ENCODE data around the gene HFE.
A peak's percentile ranks its signal among the peaks of the same experiment; 100 is the strongest.
"Not testable (repeated sequence)": the region's sequence is repeated elsewhere in the genome, so short reads cannot be mapped to it uniquely, and the experiment has no call there.

HFE gene, protein sequence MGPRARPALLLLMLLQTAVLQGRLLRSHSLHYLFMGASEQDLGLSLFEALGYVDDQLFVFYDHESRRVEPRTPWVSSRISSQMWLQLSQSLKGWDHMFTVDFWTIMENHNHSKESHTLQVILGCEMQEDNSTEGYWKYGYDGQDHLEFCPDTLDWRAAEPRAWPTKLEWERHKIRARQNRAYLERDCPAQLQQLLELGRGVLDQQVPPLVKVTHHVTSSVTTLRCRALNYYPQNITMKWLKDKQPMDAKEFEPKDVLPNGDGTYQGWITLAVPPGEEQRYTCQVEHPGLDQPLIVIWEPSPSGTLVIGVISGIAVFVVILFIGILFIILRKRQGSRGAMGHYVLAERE
- 0.04 to 2.2 reads per million in 2 experiments for total RNA-seq

DNA sequence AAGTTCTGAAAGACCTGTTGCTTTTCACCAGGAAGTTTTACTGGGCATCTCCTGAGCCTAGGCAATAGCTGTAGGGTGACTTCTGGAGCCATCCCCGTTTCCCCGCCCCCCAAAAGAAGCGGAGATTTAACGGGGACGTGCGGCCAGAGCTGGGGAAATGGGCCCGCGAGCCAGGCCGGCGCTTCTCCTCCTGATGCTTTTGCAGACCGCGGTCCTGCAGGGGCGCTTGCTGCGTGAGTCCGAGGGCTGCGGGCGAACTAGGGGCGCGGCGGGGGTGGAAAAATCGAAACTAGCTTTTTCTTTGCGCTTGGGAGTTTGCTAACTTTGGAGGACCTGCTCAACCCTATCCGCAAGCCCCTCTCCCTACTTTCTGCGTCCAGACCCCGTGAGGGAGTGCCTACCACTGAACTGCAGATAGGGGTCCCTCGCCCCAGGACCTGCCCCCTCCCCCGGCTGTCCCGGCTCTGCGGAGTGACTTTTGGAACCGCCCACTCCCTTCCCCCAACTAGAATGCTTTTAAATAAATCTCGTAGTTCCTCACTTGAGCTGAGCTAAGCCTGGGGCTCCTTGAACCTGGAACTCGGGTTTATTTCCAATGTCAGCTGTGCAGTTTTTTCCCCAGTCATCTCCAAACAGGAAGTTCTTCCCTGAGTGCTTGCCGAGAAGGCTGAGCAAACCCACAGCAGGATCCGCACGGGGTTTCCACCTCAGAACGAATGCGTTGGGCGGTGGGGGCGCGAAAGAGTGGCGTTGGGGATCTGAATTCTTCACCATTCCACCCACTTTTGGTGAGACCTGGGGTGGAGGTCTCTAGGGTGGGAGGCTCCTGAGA is at the start of gene HFE:
HFE (plus strand) TSS at position 146 of the 832 bp plus-strand sequence; CDS start at position 158, 12 bp downstream.
- DNase-seq (ENCODE audit: low read depth) = no peak

DNA sequence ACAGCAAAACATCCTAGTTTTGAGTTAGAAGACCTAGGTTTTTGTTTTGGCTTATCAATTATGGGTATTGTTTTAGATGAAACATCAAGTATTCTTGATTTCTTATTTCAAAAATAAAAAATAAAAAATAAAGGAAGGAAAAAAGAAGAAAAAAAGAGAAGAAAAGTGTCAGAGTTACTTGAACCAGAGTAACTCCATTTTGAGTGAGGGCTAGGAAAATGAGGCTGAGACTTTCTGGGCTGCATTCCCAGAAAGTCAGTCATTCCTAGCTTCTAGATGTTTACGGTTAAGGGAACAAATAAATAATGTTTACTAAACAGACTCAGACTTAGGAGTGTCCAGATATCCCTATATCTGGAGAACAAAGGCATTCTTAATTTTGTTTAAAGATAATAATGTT is 45.3 kb upstream of the HFE start:
- no peak for DNase-seq (ENCODE audit: low read depth)

DNA sequence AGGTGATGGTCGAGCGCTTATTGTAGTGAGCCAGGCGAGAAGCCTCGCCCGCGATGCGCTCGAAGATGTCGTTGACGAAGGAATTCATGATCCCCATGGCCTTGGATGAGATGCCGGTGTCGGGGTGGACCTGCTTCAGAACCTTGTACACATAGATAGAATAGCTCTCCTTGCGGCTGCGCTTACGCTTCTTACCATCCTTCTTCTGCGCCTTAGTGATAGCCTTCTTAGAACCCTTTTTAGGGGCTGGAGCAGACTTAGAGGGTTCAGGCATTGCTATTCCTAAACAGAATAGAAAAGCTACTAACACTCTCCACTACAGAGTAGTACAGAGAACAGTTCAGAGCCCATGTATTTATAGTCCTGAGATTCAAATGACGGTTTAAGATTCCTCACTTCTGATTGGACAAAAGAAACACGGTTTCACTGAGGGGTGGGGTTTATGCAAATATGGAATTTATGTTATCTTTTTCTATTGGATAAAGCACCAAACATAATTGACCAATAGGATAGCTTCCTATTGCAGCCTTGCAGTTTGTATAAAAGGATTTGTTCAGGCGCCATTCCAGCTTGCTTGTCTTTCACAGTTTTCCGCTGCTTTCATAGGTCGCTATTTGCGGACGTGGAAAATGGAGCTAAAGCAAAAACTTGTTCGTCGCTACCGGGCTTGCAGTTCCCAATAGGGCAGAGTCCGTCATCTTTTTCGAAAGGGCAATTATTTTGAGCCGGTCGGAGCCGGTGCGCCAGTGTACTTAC is 43.7 kb upstream of the HFE start:
- DNase-seq (ENCODE audit: low read depth) = peak; percentile 64

DNA sequence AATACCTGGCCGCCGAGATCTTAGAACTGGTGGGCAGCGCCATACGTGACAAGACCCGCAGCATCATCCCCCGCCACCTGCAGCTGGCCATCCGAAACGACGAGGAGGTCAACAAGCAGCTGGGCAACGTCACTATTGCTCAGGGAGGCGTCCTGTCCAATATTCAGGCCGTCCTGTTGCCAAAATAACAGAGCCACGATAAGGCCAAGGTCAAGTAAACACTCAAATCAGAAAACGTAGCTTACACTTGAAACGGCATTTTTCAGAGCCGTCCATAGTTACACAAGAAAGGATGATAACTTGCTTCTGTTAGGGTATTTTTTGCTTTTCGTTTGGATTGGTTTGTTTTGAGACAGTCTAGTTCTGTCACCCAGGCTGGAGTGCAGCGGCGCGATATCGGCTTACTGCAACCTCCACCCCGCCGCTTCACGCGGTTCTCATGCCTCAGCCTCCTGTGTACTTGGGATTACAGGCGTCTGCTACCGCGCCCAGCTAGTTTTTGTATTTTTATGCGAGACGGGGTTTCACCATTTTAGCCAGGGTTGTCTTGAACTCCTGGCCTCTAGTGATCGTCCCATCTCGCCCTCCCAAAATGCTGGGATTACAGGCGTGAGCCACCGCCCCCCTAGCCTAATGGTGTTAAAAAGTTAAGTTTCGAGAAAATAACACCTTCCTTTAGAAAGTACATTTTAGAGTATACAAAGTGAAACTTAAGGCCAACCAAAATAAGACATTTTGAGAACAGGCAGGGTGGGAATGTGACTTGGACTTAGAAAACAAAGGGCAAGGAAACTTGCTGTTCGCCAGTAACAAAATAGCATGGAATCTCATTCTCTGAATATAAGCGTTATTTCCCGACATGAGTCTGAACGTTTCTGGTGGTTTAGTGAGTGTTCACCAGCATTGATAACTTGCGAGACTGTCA is 42.8 kb upstream of the HFE start:
- DNase-seq (ENCODE audit: low read depth) = peak; percentile 35

DNA sequence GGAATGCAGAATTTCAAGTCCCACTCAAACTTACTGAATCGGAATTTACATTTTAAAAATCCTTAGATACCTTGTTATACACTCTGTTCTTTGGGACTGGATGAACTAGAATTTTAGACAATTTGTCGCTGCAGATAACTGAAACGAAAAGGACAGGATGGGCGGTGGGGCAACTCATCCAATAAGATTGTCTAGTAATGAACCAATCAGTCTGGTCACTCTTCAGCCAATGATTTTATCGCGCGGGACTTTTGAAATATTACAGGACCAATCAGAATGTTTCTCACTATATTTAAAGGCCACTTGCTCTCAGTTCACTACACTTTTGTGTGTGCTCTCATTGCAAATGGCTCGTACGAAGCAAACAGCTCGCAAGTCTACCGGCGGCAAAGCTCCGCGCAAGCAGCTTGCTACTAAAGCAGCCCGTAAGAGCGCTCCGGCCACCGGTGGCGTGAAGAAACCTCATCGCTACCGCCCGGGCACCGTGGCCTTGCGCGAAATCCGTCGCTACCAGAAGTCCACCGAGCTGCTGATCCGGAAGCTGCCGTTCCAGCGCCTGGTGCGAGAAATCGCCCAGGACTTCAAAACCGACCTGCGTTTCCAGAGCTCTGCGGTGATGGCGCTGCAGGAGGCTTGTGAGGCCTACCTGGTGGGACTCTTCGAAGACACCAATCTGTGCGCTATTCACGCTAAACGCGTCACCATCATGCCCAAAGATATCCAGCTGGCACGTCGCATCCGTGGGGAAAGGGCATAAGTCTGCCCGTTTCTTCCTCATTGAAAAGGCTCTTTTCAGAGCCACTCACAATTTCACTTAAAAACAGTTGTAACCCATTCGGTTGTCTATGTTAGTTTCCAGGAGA is 41.9 kb upstream of the HFE start:
- DNase-seq (ENCODE audit: low read depth) = peak; percentile 68

DNA sequence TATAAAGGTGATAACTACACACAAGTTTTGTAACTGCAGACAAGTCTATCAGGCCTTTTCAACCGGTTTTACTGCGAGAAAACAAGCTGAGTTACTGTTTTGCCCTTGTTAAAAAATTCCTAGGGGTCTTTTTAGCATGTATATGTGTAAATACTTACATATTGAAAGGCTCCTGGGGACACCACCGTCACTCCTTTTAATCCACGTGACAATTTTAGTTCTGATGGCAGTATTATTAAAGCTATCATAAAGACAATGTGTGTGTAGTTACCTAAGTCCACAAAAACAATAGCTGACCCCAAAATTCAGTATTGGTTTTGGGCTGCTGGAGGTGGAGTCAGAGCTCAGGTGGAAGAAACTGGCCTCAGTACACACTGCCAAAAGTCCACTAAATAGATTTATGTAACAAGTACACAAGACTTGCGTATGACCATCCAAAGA is 41.3 kb upstream of the HFE start:
- DNase-seq (ENCODE audit: low read depth) = no peak

DNA sequence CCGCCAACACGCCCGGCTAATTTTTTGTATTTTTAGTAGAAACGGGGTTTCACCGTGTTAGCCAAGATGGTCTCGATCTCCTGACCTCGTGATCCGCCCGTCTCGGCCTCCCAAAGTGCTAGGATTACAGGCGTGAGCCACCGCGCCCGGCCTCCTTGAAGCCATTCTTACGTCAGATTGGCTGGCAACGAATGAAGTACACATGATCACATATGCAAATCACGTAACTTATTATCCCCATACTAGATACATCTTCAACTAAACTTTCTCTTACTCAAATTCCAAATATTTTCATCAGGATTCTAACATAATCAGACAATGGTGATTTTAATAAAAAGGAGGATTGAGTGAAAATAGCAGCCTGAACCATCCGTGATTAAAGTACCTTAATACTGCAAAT is 39.9 kb upstream of the HFE start:
- not testable (repeated sequence) for DNase-seq (ENCODE audit: low read depth)

DNA sequence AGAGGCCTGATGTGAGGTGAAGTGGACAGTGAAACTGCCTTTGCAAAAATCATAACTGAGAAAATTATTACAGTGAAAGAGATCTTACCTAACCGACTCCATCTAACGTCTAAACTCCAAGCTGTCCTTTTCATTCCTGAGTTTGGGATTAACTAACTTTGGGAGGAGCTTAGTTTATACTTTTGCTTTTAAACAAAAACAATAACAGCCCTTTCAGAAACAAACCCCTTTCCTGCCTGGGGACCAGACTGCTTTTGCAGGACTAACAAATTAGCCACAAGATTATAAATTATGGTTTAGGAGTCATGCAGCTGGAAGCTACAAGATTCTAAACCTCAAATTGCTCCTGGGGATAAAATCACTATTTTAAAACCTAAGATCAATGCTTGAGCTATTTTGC is 38.6 kb upstream of the HFE start:
- no peak for DNase-seq (ENCODE audit: low read depth)

DNA sequence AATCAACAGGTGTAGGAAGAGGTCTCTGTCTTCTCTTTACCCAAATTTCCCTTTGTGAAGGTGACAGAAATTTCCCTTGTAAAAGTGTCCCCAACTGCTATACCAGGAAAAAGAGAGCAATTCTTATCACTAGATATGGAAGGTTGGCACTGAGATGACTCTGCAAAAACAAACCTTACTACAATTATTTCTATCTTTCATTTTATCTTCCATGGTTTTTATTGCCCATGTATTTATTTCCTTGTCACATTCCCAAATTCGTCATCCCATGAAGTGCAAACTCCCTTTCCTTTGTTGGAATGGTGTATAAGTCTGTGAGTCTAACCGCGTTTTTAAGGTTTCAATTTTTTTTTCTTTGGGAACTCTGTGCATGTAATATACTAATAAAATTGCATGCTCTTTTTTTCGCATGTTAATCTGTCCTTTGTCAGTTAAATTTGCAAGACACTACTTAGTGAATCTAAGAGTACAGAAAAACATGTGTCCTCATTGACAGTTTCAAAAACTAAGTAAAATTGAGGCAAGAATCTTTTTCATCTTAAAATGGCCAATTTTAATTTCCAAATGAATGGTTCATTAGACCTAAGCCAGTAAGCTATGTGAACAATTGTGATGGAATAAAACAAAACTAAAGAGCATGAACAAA is 35.4 kb upstream of the HFE start:
- DNase-seq (ENCODE audit: low read depth) = no peak

DNA sequence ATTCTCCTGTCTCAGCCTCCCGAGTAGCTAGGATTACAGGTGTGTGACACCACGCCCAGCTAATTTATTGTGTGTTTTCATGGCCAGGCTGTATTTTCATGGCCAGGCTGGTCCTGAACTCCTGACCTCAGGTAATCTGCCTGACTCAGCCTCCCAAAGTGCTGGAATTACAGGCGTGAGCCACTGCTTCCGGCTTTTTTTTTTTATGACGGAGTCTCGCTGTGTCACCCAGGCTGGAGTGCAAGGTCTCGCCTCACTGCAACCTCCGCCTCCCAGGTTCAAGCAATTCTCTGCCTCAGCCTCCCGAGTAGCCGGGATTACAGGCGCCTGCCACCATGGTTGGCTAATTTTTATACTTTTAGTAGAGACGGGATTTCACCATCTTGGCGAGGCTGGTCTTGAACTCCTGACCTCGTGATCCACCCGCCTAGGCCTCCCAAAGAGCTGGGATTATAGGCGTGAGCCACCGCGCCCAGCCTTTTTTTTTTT is 34.4 kb upstream of the HFE start:
- not testable (repeated sequence) for DNase-seq (ENCODE audit: low read depth)

DNA sequence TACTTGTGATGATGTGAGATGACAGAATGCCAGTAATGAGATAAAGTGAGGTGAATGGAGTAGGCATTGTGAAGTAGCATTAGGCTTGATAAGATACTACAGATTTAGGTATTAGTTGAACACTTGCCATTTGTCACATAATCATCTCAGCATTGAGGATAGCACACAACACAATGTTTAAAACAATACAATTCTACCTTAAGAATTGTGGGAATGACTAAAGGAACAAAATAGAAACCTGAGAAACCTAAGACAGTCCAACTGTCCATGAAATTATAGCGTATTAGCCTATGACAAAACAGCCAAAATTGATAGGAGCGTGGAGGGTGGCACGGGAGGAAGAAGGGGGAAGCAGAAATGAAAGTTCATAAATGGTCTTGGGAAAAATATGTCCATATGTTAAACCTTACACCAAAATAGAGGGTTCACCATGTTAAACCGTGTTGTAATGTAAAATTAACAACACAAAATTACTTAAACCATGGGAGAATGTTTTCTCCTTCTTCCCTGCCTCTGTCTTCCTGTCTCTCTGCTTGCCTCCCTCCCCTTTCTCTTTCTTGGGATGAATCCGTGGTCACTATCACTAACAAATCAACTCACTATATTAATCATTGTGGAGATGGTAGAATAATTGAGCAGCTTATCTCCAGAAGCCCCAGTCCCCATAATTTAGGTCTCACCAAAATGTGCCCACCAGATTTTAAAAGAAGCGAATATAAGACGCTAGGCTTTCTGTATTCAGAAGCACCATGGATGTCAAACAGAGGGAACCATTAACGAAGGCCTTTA is 33.0 kb upstream of the HFE start:
- no peak for DNase-seq (ENCODE audit: low read depth)

DNA sequence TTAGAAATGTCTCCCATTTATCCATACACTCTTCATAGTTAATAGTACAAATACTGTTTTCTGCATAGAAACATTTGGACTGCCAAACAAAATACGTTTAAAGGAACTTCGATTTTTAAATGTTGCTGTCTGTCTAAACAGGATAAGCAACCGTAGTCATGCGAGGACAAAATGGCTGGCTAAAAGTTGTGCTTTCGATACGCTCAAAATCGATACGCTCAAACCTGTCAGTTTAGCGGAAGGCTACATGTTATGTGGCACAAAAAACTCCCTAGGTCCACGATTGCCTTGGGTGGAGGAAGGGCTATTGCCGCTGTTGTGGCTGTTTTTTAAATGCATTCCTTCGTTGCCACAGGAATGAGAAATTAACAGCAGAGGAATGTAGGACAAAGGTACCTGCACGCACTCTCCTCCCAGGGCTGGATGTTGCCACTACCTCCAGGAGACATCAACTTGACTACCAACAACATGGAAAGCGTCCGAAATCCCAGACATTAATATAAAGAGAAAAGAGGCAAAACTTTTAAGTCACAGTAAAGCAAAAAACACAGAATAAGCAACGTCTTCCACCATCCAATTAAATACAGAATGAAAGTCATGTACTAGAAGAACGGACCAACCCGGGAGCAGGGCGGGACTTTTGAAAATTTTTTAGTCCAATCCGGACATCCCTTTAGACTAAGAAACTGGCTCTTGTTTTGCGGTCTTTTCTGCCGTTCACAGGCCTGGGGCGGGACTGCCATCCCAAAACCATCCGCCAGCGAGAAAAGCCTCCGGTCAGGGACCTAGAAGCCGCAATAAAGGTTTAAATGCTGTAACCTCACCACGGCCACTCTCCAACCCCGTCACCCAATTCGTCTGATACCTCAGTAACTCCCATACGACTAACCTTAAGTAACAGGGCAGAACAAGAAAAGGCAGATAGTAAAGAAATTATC is 32.2 kb upstream of the HFE start:
- DNase-seq (ENCODE audit: low read depth) = peak; percentile 82

DNA sequence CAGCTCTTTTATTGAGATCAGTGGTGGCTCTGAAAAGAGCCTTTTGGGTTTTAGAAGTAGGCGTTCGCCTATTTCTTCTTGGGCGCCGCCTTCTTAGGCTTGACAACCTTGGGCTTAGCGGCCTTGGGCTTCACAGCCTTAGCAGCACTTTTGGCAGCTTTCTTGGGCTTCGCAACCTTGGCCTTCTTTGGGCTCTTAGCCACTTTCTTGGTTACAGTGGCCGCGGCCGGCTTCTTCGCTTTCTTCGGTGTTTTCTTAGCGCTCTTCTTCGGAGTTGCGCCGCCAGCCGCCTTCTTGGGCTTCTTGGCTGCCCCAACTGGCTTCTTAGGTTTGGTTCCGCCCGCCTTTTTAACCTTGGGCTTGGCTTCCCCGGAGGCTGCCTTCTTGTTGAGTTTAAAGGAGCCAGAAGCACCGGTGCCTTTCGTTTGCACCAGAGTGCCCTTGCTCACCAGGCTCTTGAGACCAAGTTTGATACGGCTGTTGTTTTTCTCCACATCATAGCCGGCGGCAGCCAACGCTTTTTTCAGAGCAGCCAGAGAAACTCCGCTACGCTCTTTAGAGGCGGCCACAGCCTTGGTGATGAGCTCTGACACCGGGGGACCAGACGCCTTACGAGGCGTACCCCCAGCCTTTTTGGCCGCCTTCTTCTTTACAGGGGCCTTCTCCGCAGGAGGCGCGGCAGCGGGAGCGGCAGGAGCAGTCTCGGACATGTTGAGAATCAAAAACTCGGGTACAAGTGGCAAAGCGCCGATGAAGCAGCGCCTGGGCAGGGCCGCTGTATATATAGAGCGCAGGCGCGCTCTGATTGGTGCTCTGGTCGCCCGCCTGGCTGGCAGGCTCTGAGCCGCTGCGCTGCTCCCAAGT is 31.3 kb upstream of the HFE start:
- peak; percentile 72 for DNase-seq (ENCODE audit: low read depth)

DNA sequence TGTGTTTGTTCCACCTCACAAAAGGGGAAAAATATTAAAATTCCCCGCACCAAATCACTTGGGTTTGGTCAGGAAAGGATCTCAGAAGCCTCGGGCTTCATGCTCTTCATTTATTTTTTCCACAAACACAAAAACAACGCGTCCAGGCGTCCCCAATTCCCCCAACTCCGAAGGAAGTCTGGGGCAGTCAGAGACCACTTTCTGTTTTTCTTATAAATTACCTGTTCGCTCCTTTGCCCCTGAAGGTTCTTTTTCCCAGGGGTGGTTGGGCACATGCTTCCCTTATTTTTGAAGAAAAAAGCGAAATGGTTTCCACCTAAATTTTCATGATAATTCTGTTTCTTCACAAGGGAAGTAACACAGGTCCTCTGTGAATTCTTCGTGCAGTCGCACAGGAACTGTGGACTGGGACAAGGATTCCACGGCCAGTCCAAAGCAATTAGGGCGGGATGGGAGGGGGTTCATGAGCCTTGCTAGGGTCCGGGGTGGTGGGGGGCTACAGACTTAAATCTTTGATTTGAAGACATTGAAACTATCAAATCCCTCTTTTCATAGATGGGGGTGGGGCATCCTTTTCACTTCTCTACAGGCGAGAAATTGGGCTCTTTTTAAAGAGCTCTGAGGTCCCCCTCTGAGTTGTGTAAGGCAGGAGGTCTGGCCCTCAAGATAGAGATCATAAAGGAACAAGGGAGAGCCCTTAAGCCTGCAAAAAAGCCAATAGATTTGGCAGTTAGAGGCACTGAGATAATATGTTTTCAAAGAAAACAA is 30.5 kb upstream of the HFE start:
- no peak for DNase-seq (ENCODE audit: low read depth)

DNA sequence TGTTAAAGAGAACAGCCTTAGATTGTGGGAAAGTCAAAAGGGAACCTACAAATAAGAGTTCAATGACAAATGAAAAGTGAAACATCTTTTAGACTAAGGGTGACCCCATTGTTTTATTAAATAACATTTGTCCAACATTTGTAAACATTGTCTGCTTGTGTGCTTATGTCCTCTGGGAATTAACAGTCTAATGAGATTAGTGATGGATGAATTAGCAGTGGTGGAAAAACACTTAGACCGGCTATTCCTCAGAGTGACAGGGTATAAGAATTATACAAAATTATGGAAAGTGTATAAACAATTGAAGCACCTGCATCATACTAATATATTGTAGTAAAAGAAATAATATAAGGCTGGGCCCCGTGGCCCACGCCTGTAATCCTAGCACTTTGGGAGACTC is 29.3 kb upstream of the HFE start:
- DNase-seq (ENCODE audit: low read depth) = no peak
